HG03442 (cell line): ENCODE measurements around the gene AQP1.

Experiments
- ATAC-seq: cut with Tn5 transposase; IDR thresholded peaks from one replicate; pipeline ENCODE4 v1.9.1; 2021; ENCODE audit warnings: mild to moderate bottlenecking, moderate library complexity; ENCODE audit not compliant: unreplicated experiment

AQP1 gene

DNA sequence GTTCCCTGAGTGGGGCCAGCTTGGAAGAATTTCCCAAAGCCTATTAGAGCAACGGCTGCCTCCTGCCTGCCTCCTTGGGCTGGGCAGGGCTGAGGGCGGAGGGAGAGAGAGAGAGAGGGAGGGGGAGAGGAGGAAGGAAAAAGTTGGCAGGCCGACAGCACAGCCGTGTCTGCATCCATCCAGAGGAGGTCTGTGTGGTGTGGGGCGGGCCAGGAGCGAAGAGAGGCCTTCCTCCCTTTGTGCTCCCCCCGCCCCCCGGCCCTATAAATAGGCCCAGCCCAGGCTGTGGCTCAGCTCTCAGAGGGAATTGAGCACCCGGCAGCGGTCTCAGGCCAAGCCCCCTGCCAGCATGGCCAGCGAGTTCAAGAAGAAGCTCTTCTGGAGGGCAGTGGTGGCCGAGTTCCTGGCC is at the start of gene AQP1:
Gene AQP1, plus strand, starts transcription at position 293 of the 409 bp plus-strand sequence. Its CDS starts 57 bp downstream, at position 350.
- ATAC-seq, result no peak

DNA sequence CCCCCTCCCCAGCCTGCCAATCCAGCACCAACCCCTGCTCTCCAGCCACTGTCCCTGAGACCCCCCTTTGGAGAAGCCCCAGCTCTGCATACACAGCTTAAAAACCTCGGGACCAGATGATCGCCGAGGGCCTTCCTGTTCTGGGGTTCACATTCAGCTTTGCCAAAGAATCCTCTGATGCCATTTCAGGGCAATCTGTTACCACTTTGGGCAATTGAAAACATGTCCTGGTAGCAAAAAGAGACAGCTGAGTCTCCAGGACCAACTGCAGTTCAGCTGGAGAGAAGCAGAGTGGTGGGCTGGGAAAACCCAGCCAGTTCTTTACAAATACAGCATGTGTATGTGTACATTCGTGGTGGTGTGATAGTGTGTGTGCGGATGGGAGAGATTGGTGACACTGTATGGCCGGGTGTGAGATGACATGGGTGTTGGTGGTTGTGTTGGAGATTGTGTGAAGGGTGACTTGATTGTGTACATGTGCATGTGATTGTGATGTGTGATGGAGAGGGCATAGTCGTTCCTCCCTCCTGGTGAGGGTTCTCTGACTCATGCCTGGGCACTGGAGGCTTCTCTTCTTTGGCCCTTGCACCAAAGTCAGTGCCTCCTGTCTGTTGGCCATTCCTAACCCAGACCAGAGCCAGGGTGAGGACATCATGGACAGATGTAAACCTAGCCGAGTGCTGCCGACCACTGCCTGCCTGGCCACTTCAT is 48.5 kb upstream of the AQP1 start:
- no peak for ATAC-seq

DNA sequence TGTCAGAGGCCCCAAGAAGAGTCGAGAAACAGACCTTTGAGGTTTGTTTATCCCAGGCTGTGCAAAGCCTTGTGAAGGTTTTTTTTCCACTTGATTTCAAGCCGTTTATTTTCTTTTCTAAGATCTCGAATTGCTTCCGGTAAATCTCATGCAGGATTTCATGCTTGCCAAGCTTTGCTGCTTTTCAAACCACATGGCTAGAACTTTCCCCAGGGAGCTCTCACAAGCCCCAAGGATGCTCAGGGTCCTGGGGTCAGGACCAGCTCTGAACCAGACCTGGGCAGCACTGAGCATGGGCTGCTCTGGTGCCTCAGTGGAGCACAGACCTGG is 48.0 kb upstream of the AQP1 start:
- ATAC-seq, result no peak

DNA sequence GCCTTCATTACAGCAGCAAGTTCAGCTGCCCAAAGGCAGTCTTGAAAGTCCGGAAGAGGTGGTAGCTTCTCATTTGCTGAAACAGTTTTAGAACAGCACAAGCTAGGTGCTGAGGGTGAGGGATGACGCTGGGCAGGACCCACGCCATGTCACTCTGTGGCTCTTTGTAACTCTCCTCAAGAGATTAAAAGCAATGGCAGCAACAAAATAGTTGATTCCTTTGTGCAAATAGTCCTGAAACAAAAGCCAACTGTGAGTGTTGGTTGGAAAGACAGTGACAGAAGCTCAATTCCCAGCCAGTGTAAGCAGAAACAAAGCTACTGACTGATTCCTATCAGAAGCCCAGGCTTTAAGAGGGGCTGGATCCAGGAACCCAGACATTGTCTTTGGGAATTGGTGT is 47.6 kb upstream of the AQP1 start:
- no peak for ATAC-seq

DNA sequence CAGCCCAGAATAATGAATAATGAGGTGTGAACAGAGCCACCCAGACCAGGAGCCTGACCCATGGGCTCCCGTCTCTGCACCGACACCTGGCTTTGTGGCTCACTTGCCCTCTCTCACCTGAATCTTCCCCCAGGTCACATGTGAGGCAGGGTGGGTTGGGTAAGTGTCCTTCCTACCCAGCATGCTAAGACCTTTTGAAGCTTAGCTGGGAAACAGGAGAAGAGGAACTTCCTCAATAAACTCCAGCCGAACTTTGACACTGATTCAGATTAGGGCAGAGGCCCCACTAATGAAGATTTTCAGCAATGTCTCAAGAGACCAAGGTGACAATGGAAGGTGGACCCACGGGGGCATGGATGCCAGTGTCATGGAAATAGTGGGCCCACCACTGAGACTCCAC is 46.6 kb upstream of the AQP1 start:
- no peak for ATAC-seq

DNA sequence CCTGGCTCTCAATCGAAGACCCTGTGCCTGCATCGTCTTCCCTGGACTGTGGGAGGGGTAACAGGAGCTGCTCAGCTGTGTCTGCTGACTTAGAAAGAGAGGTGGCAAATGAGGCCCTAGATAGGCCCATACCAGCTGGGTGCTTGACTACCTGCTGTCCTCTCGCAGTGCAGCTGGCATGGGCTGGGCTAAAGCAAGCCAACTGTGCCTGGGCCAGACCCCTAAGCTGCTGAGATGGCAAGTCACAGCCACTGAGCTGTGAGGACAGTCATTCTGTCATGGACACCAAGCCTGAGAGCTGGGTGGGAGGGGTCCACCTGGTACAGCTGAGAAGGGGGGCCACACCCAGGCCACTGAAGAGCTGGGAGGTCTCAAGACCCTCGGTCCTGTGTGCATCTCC is 45.8 kb upstream of the AQP1 start:
- ATAC-seq, result no peak

DNA sequence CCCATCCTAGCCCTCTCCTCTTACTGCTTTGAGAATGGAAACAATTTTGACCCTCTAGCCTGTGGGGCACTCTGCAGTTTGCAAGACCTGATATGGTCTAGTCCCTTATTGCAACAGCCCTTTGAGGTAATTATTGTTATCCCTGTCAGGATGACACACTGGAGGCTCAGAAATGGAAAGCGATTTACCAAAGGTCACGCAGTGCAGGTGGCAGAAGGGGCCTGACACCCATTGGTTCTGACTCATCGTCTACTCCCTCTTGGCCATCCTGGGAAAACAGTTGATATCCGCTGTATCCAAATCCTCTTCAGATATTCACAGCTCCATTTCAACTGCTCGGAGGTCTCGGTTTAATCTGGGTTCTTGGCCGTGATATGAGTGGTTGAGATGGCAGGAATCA is 44.7 kb upstream of the AQP1 start:
- ATAC-seq, result no peak

DNA sequence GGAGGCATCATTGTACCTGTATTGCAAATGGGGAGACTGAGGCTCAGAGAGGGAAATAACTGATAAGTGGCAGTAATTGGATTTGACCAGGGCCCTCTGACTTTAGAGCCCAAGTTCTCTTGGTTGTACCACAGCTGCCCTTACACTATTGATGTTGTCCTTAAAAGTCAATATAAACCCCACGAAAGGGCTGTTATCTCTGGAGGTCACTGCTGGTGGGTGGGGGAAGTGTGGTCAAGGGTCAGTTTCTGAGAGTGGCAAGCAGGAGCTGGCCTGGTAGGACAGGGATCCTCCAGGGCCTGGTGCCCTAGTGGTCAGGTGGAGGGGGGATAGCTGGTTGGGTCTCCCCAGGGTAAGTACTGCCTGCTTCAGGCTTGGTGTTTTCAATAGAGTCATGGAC is 44.2 kb upstream of the AQP1 start:
- ATAC-seq, result no peak

DNA sequence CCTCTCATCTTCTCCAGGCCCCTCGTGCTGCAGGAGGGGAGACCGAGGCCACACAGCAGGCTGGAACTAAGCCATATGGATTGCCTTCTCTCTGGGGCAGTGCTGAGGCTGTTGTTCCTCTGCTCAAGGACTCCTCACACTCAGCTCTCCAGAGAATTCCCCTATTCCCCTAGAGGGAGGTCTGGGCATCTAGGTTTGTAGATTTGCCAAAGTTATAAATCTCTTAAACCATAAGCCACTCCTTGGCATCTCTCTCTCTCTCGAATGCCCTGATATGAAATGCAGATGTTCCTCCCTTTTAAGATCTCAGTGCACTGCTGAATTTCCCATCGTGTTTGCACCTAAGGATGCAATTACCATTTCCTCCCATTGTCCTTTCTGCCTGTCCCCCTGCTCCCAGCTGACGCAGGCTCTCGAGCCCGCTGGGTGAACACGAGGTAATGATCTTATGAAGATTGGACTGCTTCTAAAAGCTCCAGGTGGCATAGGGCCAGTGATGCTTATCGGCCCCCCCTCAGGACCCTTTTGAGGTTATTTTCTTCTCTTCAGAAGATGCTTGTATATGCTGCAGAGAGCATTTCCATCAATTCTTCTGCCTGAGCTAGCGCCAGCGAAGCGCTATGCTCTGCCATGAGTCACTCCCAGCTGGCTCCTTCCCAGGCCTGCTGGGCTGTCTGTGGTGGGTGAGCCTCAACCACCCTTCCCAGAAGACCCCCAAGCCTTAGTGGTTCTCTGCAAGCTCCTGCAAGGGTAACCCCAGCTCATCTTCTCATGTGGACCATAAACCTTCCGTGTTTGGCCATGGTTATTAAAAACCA is 41.6 kb upstream of the AQP1 start:
- no peak for ATAC-seq

DNA sequence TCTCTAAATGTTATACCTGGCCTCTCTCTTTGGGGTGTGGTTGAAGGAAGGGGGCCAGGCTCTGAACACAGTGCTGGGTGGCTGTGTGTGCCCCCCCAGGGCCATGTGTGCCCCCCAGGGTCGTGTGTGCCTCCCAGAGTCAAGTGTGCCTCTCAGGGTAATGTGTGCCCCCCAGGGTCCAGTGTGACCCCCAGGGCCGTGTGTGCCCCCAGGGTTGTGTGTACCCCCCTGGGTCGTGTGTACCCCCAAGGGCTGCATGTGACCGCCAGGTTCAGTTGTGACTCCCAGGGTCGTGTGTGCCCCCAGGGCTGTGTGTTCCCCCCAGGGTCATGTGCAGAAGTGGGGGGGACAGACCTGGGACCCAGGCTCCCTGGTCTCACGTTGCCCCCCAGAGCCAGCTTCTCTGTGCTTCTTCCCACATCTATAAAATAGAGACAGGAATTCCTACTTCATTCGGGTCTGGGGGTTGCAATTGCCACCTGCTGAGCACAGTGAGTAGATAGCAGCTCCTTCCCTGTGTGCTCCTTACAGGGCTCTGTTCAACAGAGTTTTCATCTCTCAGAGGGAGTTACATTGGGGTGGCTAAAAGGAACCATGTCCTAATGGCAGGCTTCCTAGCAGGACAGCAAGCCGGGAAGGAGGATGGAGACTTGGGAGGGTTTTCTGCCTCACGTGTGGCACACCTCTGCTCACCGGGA is 40.7 kb upstream of the AQP1 start:
- ATAC-seq, result no peak

DNA sequence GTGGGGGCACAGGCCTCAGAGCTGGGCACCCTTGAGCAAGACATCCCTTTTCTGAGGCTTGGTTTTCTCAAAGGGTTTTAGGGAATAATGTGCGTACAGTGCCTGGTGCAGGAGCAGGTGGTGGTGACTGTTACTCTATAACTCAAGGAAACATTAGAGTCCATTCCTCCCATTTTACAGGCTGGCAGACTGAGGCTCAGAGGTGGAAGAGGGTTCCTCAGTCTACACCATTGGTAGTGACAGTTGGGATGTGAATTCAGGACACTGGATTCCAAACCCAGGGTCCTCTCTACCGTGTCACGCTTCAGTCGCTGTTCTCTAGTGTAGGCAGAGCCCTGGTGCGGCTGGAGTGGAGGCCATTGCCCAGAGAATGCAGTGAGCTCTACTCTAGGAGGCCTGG is 40.0 kb upstream of the AQP1 start:
- ATAC-seq, result no peak

DNA sequence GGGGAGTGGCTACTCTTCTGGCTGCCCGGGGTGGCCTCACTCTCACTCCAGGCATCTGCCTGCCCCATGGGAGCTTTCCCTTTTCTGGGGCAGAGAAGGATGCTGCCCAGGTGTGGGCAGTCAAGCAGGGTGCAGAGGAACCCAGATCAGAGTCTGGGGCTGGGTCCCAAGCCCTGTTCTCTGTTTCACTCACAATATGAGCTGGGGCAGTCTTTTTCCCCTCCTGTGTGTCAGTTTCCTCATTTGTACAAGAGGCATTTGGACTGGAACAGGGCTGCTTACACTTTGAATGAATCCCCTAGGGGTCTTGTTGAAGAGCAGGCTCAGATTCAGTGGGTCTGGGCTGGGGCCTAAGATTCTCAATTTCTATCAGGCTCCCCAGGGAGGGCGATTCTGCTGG is 38.4 kb upstream of the AQP1 start:
- no peak for ATAC-seq

DNA sequence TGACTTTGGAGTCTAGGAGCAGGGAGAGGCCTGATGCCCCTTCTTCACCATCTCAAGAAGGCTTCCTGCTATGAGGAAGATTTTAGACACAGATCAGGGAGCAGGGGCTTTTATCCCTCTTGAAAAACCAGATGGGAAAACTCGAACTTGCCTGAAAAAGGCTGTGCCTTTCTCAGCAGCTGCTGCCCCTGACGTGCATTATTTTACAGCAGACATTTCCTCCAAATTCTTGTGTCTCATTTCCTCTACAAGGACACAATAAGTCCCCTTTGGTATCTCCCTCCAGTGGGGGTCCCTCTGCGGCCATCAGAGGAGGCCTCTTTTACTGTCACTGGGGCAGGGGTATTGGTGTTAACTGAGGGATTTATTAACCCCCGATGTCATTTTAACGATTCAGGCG is 38.0 kb upstream of the AQP1 start:
- no peak for ATAC-seq

DNA sequence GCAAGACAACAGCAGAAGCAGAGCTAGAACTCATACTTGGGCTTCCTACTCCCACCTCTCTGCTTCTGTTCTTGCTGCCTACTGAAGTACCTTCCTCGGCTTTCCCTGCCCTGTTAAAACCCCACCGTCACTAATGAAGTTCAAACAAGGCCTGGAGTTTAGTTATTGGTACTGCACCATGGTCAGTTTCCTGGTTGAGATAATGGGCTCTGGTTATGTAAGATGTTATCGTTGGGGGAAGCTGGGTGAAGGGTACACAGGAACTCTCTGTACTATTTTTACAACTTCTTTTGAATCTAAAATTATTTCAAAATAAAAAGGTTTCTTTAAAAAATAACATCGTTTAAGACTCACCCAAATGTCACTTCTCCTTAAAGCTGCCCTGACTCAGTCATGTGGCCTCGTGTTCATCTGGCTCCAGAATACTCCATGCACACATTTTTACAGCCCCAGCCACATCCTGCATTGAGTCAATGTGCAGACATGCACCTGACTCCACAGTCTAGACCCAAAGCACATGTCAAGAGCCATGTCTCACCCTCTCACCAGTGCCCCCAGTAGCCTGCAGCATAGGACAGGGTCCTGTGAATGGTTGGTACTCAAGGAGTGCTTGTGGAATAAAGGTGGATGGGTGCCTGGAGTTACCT is 36.9 kb upstream of the AQP1 start:
- no peak for ATAC-seq

DNA sequence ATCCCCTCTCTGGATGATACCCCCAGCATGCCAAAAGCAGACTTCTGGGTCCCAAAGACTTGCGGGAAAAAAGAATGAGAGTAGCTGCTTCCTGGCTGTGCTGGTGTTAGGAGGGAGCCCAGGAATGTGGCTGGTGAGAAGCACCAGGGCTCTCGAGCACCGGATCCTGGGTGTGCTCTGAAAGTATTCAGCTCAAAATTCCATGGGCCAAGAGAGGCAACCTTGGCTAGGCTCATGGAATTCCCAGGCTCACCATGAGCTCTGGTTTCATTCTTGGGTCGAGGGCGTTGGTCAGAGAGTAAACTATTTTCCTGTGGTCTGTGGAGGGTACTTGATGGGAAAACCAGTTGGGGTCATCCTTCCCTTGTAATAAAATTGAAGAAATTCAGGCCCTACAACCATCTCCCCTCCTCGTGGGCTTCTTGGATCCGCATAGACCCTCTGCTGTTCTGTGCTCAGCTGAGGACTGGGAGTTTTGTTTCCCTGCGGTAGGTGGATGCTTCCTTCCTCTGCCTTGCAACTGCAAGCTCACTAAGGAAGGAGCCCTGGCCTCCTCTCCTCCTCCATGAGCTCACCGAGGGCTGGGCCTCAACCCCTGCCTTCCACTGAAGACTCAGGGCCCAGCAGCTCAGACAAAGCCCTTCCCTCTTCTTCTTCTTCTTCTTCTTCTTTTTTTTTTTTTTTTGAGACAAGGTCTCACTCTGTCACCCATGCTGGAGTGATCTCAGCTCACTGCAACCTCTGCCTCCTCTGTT is 34.5 kb upstream of the AQP1 start:
- no peak for ATAC-seq

DNA sequence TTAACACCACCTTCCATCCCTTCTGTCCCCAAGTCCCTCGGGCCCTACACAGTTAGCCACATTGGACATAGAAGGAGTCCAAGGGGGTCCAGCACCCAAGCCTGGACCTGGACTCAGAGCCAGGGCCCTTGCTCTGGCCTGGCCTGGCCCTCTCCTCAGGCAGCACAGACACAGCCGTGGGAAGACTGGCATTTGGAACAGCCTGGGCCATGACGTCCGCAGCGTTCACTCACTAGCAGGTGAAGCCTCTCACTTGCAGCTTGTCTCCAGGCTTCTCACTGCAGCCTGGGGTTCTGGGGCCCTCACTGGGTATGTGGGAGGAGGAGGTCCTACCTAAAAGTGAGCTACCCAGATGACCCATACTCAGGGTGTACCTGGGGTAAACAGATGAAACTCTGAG is 33.7 kb upstream of the AQP1 start:
- ATAC-seq, result no peak

DNA sequence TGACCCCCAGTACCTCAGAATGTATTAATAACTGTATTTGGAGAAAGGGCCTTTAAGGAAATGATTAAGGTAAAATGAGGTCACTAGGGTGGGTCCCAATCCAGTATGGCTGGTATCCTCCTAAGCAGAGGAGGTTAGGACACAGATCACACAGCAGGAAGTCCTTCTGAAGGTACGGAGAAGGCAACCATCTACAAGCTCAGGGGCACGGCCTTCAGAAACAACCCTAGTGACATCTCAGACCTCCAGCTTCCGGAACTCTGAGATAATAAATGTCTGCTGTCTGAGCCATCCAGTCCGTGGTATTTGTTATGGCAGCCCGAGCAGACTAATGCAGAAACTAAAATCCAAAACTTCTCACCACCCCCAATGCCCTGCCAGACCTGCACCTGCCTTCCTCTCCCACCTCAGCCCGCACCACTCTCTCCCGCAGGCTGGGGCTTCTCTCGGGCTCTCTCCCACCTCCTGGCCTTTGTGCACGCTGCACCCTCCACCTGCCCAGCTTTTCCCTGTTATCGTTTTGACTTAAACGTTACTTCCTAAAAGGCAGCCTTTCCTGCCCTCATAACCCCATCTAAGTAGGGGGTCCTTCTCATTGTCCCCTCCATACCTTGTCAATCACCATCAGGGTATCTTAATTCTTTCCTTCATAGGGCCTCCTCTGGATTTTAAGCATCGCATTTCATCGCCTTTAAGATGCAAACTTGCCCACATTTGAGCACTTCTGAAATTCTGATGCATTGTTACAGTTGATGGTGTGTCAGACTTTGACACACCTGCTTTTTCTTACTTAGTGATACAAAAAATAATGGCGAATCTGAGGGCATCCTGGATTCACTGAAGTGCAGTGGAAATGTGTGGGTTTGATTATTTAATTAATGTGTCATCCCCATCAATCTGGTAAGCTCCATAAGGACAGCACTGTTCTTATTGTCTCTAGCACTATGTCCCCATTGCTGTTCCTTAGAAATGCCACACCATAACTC is 32.2 kb upstream of the AQP1 start:
- no peak for ATAC-seq

DNA sequence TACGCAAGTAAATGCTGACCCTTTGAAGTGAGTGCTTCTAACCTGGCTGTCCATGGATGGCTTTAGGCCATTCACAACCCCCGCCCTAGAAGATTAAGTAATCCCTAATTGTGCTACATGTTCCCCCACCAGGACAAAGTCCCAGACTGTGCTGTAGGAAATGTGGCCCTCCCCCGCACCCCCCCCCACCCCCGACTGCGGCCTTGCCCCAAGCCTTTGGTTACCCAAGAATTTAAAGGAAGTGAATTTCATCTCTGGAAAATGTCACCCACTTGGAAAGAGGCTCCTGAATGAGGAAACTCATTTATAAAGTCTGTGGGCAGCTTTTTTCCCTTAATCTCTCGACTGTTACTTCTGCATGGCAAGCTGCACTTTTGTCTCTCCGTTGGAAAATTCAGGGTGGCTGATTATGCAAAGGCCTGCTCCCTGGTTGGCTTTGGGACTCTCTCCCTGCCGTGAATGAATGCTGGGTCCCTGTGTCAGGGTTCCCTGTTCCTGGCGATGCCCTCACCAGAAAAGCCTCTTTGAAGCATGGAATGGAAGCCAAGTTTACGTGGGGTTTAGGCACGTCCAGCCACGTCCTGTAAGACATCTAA is 31.4 kb upstream of the AQP1 start:
- ATAC-seq, result no peak

DNA sequence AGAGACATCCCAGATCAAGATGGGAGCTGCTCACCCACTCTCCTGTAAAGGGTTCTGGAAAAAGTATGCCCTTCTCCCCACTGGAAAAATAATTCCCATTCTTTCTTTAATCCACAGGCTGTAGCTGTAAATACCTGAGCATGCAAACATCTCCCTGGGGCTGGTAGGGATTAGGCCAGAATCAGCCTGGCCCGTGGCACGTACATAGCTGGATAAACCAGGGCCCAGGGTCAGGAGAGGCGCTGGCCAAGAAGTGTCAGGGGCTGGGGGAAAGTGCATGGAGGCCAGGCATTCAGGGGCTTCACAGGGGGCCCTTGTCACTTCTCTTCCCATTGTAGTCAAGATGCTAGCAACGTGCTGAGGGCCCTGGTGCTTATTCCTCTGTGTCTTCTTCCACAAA is 30.7 kb upstream of the AQP1 start:
- ATAC-seq, result no peak
